A549 (cell line): ENCODE results near the gene REC8. TPM values are rescaled to one million over a fixed set of nuclear protein-coding genes. Genes with fewer than 3 reads are reported as not detected.

ENCODE experiments used
- ATAC-seq, 2 experiments: fragments of 200-7000 bp in 1 of 2; fragments of >200 bp in 1 of 2; cut with Nextera tagmentation in 1 of 2; cut with Tn5 transposase in 1 of 2; 3 replicates each; pipeline versions ENCODE4 v1.8.0 to v1.9.1; 2018 to 2020; ENCODE audit warnings: mild to moderate bottlenecking in 1 of 2, moderate library complexity in 1 of 2
- CTCF ChIA-PET: fragments of 300-600 bp; sonication (Branson Sonifier 250); formaldehyde crosslinking; extraction: SDS; loops from one replicate; lab custom pipeline; 2021; ENCODE audit warnings: antibody characterized with exemption, inconsistent platforms; lab: Yijun Ruan, JAX
- POLR2A ChIA-PET: fragments of 350-600 bp; formaldehyde crosslinking; extraction: SDS; loops from one replicate; lab custom pipeline; 2021; ENCODE audit warnings: antibody characterized with exemption, inconsistent platforms; lab: Yijun Ruan, JAX
- DNase-seq, 2 experiments: peaks; one replicate each; pipeline versions ENCODE4 v3.0.0 to v3.0.0-alpha.2; 2011 to 2016; ENCODE audit warnings: low read depth in 1 of 2, low spot score in 1 of 2
- FAIRE-seq: peaks from 2 replicates; lab custom pipeline; 2011; peaks lifted over from hg19 to GRCh38; lab: Jason Lieb, UNC
- H3K27ac ChIP-seq, 2 experiments: fragments of >200 bp; sonication (Bioruptor Twin); formaldehyde crosslinking; 3 replicates each; pipeline ENCODE4 v1.5.1; 2016 to 2017
- H3K4me1 ChIP-seq: fragments of >200 bp; sonication (Bioruptor Twin); formaldehyde crosslinking; 3 replicates; pipeline ENCODE4 v1.6.1; 2016
- H3K4me2 ChIP-seq: fragments of >200 bp; sonication (Bioruptor Twin); formaldehyde crosslinking; 3 replicates; pipeline ENCODE4 v1.6.1; 2016
- H3K4me3 ChIP-seq: fragments of >200 bp; sonication (Bioruptor Twin); formaldehyde crosslinking; 3 replicates; pipeline ENCODE4 v1.5.1; 2016
- H3K9me3 ChIP-seq: fragments of >200 bp; sonication (Bioruptor Twin); formaldehyde crosslinking; 3 replicates; pipeline ENCODE4 v1.6.1; 2016
- ATOH8 ChIP-seq: fragments of 250-450 bp; sonication (Bioruptor Pico); IDR thresholded peaks from 2 replicates; pipeline ENCODE4 v1.5.0; 2020; ENCODE audit warnings: low read depth, mild to moderate bottlenecking, moderate library complexity
- BCL3 ChIP-seq: fragments of >200 bp; sonication (Bioruptor Twin); formaldehyde crosslinking; IDR thresholded peaks from 3 replicates; pipeline ENCODE4 v1.6.1; 2016
- CEBPB ChIP-seq, 2 experiments: fragments of >200 bp in 1 of 2; sonication (Bioruptor Twin) in 1 of 2; formaldehyde crosslinking in 1 of 2; IDR thresholded peaks; 2 replicates each; pipeline ENCODE4 v1.6.1; 2012 to 2016
- CHD2 ChIP-seq: fragments of 150-350 bp; IDR thresholded peaks from 2 replicates; pipeline ENCODE4 v1.6.1; 2014; ENCODE audit warnings: low read length; ENCODE audit not compliant: partially characterized antibody
- EP300 ChIP-seq, 2 experiments: fragments of >200 bp; sonication (Bioruptor Twin); formaldehyde crosslinking; IDR thresholded peaks; 2 replicates in 1 of 2; 3 replicates in 1 of 2; pipeline ENCODE4 v1.6.1; 2016 to 2017
- ESRRA ChIP-seq: fragments of 150-350 bp; IDR thresholded peaks from 2 replicates; pipeline ENCODE4 v1.6.1; 2014; ENCODE audit warnings: mild to moderate bottlenecking, low read length, borderline replicate concordance
- GATA3 ChIP-seq: IDR thresholded peaks from 2 replicates; pipeline ENCODE4 v1.6.1; 2012; ENCODE audit warnings: borderline replicate concordance
- HEYL ChIP-seq: fragments of 250-450 bp; sonication (Bioruptor Pico); IDR thresholded peaks from 2 replicates; pipeline ENCODE4 v1.8.0; 2021; ENCODE audit warnings: mild to moderate bottlenecking, moderate library complexity
- HOXA7 ChIP-seq: fragments of 250-450 bp; sonication (Bioruptor Pico); IDR thresholded peaks from 2 replicates; pipeline ENCODE4 v1.5.0; 2020; ENCODE audit warnings: mild to moderate bottlenecking, moderate library complexity
- HOXB5 ChIP-seq: fragments of 250-450 bp; sonication (Bioruptor Pico); IDR thresholded peaks from 2 replicates; pipeline ENCODE4 v1.5.0; 2020; ENCODE audit warnings: mild to moderate bottlenecking, moderate library complexity
- JUN ChIP-seq, 2 experiments: fragments of >200 bp; sonication (Bioruptor Twin); formaldehyde crosslinking; IDR thresholded peaks; 2 replicates in 1 of 2; 3 replicates in 1 of 2; pipeline ENCODE4 v1.6.1; 2016 to 2017
- KDM5A ChIP-seq: fragments of 200-600 bp; sonication (generic); IDR thresholded peaks from 2 replicates; pipeline ENCODE4 v1.6.1; 2016; ENCODE audit warnings: antibody characterized with exemption, mild to moderate bottlenecking
- MAZ ChIP-seq: fragments of 150-350 bp; IDR thresholded peaks from 2 replicates; pipeline ENCODE4 v1.6.1; 2014; ENCODE audit warnings: antibody characterized with exemption, low read depth, low read length, borderline replicate concordance
- MYC ChIP-seq: IDR thresholded peaks from 2 replicates; pipeline ENCODE4 v1.6.1; 2012; ENCODE audit warnings: mild to moderate bottlenecking, inconsistent platforms, low read length, improper control_type of control experiment, borderline replicate concordance
- NPAS2 ChIP-seq: fragments of 250-450 bp; sonication (Bioruptor Pico); IDR thresholded peaks from 2 replicates; pipeline ENCODE4 v1.8.0; 2022; ENCODE audit warnings: mild to moderate bottlenecking, moderate library complexity, borderline replicate concordance
- RAD21 ChIP-seq, 2 experiments: fragments of >200 bp in 1 of 2; sonication (Bioruptor Twin) in 1 of 2; formaldehyde crosslinking in 1 of 2; IDR thresholded peaks in 1 of 2; conservative IDR thresholded peaks in 1 of 2; 2 replicates in 1 of 2; 3 replicates in 1 of 2; pipeline ENCODE4 v1.6.1; 2012 to 2018; ENCODE audit warnings: inconsistent platforms in 1 of 2
- REST ChIP-seq: fragments of 200-600 bp; sonication (generic); IDR thresholded peaks from 2 replicates; pipeline ENCODE4 v1.6.1; 2016; ENCODE audit warnings: antibody characterized with exemption, mild to moderate bottlenecking, moderate library complexity
- RNF2 ChIP-seq: fragments of 200-600 bp; sonication (generic); IDR thresholded peaks from 2 replicates; pipeline ENCODE4 v1.6.1; 2016; ENCODE audit warnings: low read depth, mild to moderate bottlenecking, antibody characterized with exemption, moderate library complexity, borderline replicate concordance
- SMC3 ChIP-seq: fragments of >200 bp; sonication (Bioruptor Twin); formaldehyde crosslinking; IDR thresholded peaks from 3 replicates; pipeline ENCODE4 v1.6.1; 2018; ENCODE audit warnings: inconsistent platforms
- TP53 ChIP-seq: fragments of 250-450 bp; sonication (Bioruptor Pico); IDR thresholded peaks from 2 replicates; pipeline ENCODE4 v1.5.0; 2021; ENCODE audit warnings: mild to moderate bottlenecking, moderate library complexity
- USF2 ChIP-seq: fragments of 450-650 bp; IDR thresholded peaks from 2 replicates; pipeline ENCODE4 v1.6.1; 2014; ENCODE audit warnings: antibody characterized with exemption
- ZNF302 ChIP-seq: fragments of 250-450 bp; sonication (Bioruptor Pico); IDR thresholded peaks from 2 replicates; pipeline ENCODE4 v1.9.0; 2021; ENCODE audit warnings: inconsistent platforms, mild to moderate bottlenecking, moderate library complexity
- WGBS: methylation state at CpG from one replicate; pipeline ENCODE4 v1.1.6; 2017; ENCODE audit errors: missing lambda C conversion rate; 5-methylcytosine and 5-hydroxymethylcytosine counted together
- polyA plus RNA-seq, 4 experiments: library from polyadenylated mRNA; depleted of rRNA in 3 of 4; stranded (reverse); fragments of >200 nt; fragmentation: RNase III in 1 of 4; extraction: RNeasy Plus Mini Kit Qiagen cat#74134 plus additional on column Dnase treatment in 1 of 4; gene quantifications; 2 replicates in 3 of 4; 3 replicates in 1 of 4; pipeline ENCODE4 v1.2.3, GENCODE V29; 2011 to 2017

Gene REC8
- polyA plus RNA-seq, 2 of the 4 experiments (the other 2 are of a cell fraction), result 1.9 to 4.2 TPM

- DNase-seq (no peak), ATAC-seq (no peak), FAIRE-seq (no peak)
- Histone ChIP-seq H3K4me3 (no peak overlapping the region), H3K4me1 (no peaks in the 10 kb centered on the region), H3K27ac (no peak overlapping the region), H3K4me2 (no peak overlapping the region)
- WGBS, result 88% methylated on average over 12 of the region's 12 CpGs
- POLR2A ChIA-PET, result interaction anchor here (1.7 to 1.9 kb wide), 2 partner anchors 10 to 18 kb away, joined by 5 to 9 read pairs; partner anchors contain the start of genes IPO4 and IRF9
- TF ChIP-seq CHD2, result no peak
- TF ChIP-seq ZNF302 (CRISPR knock-in tag), result no peak
- TF ChIP-seq, all 56 proteins: peak for 0
- H3K9me3 ChIP-seq, result no peaks in the 10 kb centered on the region
- CTCF ChIA-PET, result interaction anchor here (1.1 to 8.0 kb wide), 3 partner anchors 8 to 18 kb away, joined by 4 to 64 read pairs (median 4); partner anchors contain the start of gene IRF9
Measured at GRCh38 chr14:24178399-24179178, 6.7 kb downstream of the REC8 start.

- Histone ChIP-seq H3K9me3 (no peaks in the 10 kb centered on the region), H3K4me1 (no peaks in the 10 kb centered on the region), H3K4me3 (no peak overlapping the region), H3K27ac (no peak overlapping the region), H3K4me2 (no peak overlapping the region)
- ChIA-PET CTCF (interaction anchor here (1.1 to 8.0 kb wide), 3 partner anchors 8 to 19 kb away, joined by 4 to 64 read pairs (median 4); partner anchors contain the start of gene IRF9), POLR2A (interaction anchor here (1.7 to 1.9 kb wide), 2 partner anchors 9 to 18 kb away, joined by 5 to 9 read pairs; partner anchors contain the start of genes IPO4 and IRF9)
- TF ChIP-seq SMC3 (no peak), NPAS2 (no peak), RAD21 (conservative IDR thresholded peaks at IDR 0.05 in 1 of 2, IDR thresholded peaks at IDR 0.05 in 1 of 2) (no peak), ZNF302 (CRISPR knock-in tag) (no peak), HOXB5 (CRISPR knock-in tag) (no peak), HOXA7 (CRISPR knock-in tag) (no peak)
- no peak for FAIRE-seq
- DNase-seq, result no peak
- WGBS, result 96% methylated on average over 12 of the region's 14 CpGs
- peak in 1 of 2 experiments; percentile 1; a peak in 1 of 6 replicates for ATAC-seq
Measured at GRCh38 chr14:24179294-24179960, 7.5 kb downstream of the REC8 start.

- Histone ChIP-seq H3K4me1 (no peaks in the 10 kb centered on the region), H3K27ac (no peak overlapping the region), H3K4me3 (no peak overlapping the region), H3K4me2 (no peak overlapping the region), H3K9me3 (no peaks in the 10 kb centered on the region)
- 90% methylated on average over 18 of the region's 18 CpGs for WGBS
- CTCF ChIA-PET, result interaction anchor here (0.5 to 8.0 kb wide), 8 partner anchors 9 to 60 kb away, joined by 3 to 64 read pairs (median 4); partner anchors contain the start of genes IRF9, MDP1 and PSME2
- 0 out of 6 replicates have a peak, but pooled peaks of 1 of the 2 experiments have one; percentile 3 for ATAC-seq
- no peak for FAIRE-seq
- POLR2A ChIA-PET, result interaction anchor here (0.9 to 1.9 kb wide), 3 partner anchors 9 to 19 kb away, joined by 3 to 9 read pairs (median 5); partner anchors contain the start of genes IPO4, IRF9 and TM9SF1
- no peak for DNase-seq
- no peak for TF ChIP-seq ESRRA
- TF ChIP-seq JUN (IDR thresholded peaks at IDR 0.05), result no peak
- TF ChIP-seq KDM5A, result no peak
- TF ChIP-seq MAZ, result no peak
- no peak for TF ChIP-seq TP53 (CRISPR knock-in tag)
- no peak for TF ChIP-seq ATOH8 (CRISPR knock-in tag)
- TF ChIP-seq MYC, result no peak
- TF ChIP-seq RNF2, result no peak
- no peak for TF ChIP-seq ZNF302 (CRISPR knock-in tag)
- no peak for TF ChIP-seq REST
- no peak for TF ChIP-seq HEYL
- TF ChIP-seq EP300 (IDR thresholded peaks at IDR 0.05), result no peak
- TF ChIP-seq CEBPB (IDR thresholded peaks at IDR 0.05), result no peak
- no peak for TF ChIP-seq BCL3
- no peak for TF ChIP-seq GATA3
- TF ChIP-seq USF2, result no peak
Measured at GRCh38 chr14:24179961-24180796, 8.3 kb downstream of the REC8 start.
